ENCODE results near the gene EYA2. TPM values are rescaled to one million over a fixed set of nuclear protein-coding genes. Genes with fewer than 3 reads are reported as not detected.

The EYA2 gene
- total RNA-seq, 1 donor from 2014 or later: not detected

- DNase-seq: no peak
Observed at GRCh38 chr20:46981184-46981583, 86.5 kb downstream of the EYA2 start.

GRCh38 chr20:46983466-46983865 is 88.8 kb downstream of the EYA2 start:
- DNase-seq: no peak

- DNase-seq: no peak
Observed at GRCh38 chr20:46984405-46984804, 89.8 kb downstream of the EYA2 start.

GRCh38 chr20:46985250-46985649 is 90.6 kb downstream of the EYA2 start:
- no peak for DNase-seq

DNA sequence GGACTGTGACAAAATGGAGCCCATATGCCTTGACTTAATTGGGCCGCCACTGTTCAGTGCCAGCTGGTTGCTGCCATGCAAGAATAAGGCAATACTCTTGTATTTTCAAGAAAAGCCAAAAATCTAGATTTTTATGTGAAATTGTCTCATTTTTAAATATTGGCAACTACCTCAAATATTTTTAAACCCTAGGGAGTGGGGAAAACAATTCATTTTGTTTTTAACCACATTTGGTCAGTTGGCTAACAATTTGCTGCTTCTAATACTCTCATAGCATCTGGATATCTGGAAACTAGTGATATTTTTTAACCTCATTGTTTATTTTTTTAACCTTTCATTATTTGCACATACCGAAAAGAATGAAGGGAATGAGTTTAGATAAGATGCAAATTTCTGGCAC is 91.0 kb downstream of the EYA2 start:
- no peak for DNase-seq

GRCh38 chr20:46987001-46987400 is 92.4 kb downstream of the EYA2 start:
- no peak for DNase-seq

GRCh38 chr20:46990017-46990595 is 95.5 kb downstream of the EYA2 start:
- DNase-seq: no peak

DNA sequence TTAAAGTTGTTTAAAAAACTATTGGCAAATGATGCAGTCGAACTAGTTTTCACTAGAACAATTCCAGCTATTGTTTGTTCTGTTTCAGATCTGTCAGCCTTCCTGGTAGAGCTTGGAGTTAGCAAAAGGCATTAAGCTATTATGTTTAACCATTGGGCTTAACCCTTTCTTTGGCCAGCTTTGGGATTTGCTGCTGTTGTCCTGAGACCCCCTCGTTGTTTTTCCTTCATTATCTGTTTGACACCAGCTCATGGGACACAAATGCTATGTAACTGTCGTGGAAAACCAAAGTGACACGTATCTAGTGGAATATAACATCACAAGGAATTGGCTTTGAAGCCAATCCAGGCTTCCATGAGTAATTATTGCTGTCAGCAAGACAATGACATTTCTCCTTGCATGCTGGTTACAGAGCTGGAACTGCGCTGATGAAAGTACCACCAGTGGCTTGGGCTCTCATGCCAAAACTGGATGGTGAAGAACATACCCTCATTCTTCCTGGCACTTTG is 96.0 kb downstream of the EYA2 start:
- DNase-seq: no peak

DNA sequence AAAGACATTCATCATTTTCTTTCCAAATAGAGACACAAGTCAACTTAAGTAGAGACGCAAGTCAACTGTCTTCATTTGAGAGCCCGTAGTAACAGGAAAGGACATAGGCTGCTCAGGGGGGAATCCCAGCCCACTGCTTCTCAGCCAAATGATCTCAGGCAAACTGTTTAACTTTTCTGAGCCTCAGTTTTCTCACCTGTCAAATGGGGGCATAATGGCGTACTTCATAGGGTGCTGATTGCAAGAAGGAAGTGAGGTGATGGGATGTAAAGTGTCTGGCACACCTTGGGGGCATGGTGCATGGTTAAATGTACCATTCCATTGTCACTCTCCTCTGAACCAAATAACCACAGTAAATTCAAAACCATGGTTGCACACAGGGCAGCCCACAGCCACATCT is 96.5 kb downstream of the EYA2 start:
- no peak for DNase-seq

GRCh38 chr20:46991880-46992639 is 97.4 kb downstream of the EYA2 start:
- no peak for DNase-seq

- DNase-seq: no peak
Observed at GRCh38 chr20:46992640-46993035, 98.0 kb downstream of the EYA2 start.

DNA sequence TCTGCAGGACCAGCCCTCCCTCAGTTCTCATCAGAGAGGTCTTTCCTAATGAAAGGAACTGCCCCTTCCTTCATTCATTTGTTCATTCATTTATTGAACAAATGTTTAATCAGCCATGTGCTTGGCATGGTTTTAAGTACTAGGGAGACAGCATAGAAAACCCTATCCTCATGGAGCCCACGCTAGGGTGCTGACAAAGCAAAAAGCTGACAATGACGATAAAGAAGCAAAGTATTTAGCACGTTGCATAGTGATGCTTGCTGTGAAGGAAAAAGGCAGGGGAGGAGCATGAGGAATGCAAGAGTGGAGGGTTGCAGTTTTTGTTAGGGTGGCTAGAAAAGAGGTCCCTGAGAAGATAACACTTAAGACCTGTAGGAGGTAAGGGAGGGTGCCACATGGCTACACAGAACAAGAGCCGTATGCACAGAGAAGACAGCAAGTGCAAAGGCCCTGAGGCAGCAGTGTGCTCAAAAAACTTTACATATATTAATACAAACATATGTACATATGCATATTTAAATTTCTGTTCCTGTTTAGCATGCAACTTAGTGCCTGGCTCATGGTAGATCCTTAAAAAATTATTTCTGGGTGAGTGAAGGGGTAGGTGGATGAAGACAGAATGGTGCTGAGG is 98.9 kb downstream of the EYA2 start:
- no peak for DNase-seq

- no peak for DNase-seq
Observed at GRCh38 chr20:46994341-46994740, 99.7 kb downstream of the EYA2 start.

- DNase-seq: no peak
Observed at GRCh38 chr20:46995561-46996142, 101.0 kb downstream of the EYA2 start.

DNA sequence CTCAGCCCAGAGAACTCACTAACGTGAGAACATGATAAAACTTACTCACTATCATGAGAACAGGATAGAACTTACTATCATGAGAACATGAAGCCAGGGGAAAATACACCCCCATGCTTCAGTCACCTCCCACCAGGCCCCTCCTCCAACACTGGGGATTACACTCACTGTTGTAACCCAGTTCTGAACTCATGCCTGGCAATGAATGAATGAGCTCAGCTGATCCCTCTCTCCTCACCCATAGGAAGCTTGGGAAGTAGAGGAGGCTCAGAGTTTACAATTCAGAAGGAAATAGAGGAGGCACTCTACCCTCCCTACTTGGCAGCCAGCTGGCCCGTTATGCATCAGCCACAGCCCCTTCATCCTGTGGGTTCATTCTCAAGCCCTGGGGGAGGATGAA is 102.5 kb downstream of the EYA2 start:
- no peak for DNase-seq

DNA sequence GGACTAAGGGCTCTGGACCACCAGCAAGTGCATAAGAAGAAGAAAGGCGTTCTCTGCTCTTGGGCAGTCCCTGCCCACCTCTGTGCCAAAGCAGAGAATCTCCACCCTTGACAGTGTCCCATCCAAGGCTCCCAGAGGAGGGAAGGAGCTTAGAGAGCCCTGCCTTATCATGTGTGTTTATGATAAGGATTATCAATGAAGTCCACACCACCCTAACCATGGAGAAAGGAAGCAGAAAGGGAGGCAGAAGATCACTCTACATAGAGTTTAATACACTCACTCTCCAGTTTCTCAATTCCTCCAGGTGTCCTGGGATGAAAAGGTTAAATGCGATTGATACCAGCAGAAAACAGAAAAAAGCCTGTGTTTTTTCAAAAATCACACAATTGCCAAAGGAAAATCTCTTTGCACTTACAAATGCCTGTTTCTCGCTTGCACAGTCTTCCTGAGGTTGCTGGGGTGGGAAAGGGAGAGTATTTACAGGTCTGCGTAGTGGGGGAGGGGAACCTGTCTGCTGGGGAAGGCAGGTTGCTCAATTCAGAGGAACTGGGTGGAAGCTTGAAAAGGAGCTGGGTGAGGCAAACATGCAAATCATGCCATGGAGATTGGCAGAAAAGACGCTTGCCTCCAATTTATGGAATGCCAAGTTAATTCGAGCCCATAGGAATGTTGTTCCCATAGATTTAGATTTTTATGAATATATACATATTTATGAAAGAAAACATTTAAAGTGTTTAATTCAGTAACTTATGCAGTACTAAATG is 104.0 kb downstream of the EYA2 start:
- no peak for DNase-seq

DNA sequence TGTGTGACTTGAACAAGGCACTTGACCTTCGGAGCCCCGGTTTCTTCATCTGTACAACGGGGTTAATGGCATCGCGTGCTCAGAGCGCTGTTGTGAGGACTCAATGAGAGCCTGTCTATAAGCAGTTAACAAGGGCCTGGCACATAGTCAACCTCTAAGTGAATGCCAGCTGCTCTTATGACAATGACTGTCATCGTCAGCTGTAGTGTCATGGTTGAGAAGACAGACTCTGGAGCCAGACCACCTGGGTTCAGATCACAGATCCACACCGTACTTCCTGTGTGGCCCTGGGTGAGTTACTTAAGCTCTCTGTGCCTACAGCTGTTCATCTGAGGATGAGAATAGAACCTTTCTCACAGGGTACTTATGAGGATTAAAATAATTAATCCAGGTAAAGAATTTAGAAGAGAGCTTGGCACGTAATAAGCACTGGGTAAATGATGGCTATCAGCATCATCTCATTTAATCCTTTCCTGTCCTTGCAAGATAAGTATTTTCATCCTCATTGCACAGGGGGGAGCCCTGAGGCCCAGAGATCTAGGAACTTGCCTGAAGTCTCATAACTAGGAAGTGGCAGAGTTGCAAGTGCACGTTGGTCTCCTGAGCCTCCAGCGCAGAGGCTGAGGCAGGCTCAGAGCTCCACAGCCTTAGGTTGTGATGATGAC is 105.3 kb downstream of the EYA2 start:
- no peak for DNase-seq

DNA sequence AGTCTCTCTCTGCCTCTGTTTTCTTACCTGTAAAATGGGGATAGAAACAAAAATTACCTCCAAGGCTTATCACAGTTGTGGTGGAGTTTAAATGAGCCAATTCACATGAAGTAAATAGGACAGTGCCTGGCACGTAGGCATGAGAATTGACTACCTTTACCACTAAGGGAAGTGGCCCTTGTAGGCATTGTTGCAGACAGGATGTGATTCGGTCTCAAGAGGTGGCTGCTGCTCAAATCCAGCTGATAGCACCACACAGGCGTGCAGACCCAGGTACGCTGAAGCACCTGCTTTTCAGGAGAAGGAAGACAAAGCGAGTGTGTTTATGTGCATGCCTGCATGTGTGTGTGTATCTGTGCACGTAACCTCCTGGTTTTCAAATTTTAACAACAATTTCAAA is 108.6 kb downstream of the EYA2 start:
- DNase-seq: no peak

- DNase-seq: no peak
Observed at GRCh38 chr20:47004179-47004578, 109.5 kb downstream of the EYA2 start.

DNA sequence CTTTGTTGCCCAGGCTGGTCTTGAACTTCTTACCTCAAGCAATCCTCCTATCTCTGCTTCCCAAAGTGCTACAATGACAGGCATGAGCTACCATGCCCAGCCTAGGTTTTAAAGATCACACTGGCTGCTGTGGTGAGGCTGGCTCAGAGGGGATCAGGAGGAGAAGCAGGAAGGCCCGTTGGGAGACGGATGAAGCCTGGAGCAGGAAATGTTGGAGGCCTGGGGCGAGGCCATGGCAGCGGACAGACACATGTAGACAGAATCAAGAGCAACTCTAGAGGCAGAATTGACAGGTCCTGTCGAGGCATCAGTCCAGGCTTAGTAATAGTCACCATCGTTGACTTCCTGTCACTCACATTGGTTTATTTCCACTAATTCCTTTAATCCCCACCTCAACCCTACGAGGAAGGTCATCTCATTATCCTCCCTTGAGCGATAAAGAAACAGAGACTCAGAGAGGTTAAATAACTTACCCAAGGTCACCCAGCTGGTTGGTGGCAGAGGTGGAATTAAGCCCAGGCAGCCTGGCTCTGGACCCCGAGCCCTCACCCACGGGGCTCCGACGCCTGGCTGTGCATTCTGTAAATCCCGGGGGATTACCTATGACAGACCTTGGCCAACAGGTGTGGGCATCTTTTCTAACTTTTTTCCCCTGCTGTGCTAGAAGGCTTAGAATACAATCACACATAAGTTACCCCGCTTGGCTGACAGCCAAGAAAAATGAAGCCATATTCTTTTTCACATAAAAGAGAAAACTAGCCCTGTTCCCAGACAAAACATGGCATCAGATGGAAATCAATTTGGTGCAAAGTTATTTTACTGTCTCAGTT is 113.4 kb downstream of the EYA2 start:
- DNase-seq: no peak

DNA sequence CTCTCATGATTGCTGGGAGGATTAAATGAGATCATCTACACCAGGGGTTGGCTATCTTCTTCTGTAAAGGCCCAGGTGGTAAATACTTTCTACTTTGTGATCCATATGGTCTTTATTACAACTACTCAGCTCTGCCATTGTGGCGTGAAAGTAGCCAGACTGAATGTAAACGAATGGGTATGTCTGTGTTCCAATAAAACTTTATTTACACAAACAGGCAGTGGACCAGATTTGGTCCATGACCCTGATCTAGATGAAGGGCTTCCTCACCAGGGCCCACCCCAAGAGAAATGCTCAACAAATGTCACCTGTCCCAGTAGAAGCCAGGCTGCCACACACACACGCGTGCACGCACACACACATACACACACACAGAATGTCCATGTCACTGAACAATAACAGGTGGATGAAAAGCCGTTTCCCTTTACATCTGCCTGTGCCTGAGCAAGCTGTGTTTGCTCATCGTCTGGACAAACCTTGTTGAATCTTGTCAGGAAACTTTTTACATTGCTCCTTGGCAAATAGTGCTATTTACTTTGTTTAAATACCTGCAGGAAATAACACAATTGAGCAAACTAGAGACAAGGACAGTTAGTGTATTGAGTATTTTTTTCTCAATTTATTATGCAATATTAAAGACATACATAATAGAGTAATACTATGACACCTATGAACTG is 114.3 kb downstream of the EYA2 start:
- no peak for DNase-seq
